OCI-LY1 (cell line): ENCODE data around the gene MPZL1.

Experiments used
- CTCF ChIP-seq: fragments of 200-600 bp; sonication (generic), shearing (Covaris generic); IDR thresholded peaks from 2 replicates; pipeline ENCODE4 v1.5.1; 2017; ENCODE audit warnings: mild to moderate bottlenecking, antibody characterized with exemption, low read length, moderate library complexity, mixed read lengths
- EZH2 ChIP-seq: fragments of 200-600 bp; sonication (generic), shearing (Covaris generic); IDR thresholded peaks from 2 replicates; pipeline ENCODE4 v1.8.0; 2017; ENCODE audit warnings: borderline replicate concordance, mixed run types, mild to moderate bottlenecking, antibody characterized with exemption, low read length, moderate library complexity, mixed read lengths

- TF ChIP-seq EZH2 (no peak), CTCF (no peak)
These were observed 28.9 kb downstream of the MPZL1 start for GRCh38 chr1:167750641-167751040.
